Thoracic aorta (tissue), 2 donors: Measurements from ENCODE around the gene OR56B4. TPM values are rescaled to one million over a fixed set of nuclear protein-coding genes. Genes with fewer than 3 reads are reported as not detected.

Source experiments
- ATAC-seq: fragments of 150-250 bp; one replicate; pipeline ENCODE4 v1.8.0; 2017; ENCODE audit warnings: low read depth; ENCODE audit not compliant: insufficient number of reproducible peaks, low FRiP score
- DNase-seq: peaks from one replicate; pipeline ENCODE4 v3.0.0-alpha.2; 2020; ENCODE audit warnings: low spot score
- H3K27ac ChIP-seq, 2 donors: fragments of 200-600 bp; sonication (generic); 1 replicate in 1 of 2; 2 replicates in 1 of 2; pipeline ENCODE4 v1.5.1; 2016; ENCODE audit warnings: mild to moderate bottlenecking in 2 of 2, moderate library complexity in 2 of 2
- H3K27me3 ChIP-seq: fragments of 200-600 bp; sonication (generic); replicated peaks from 2 replicates; pipeline ENCODE4 v1.6.0; 2016; ENCODE audit warnings: mild to moderate bottlenecking; ENCODE audit not compliant: insufficient read depth
- H3K36me3 ChIP-seq: fragments of 200-600 bp; sonication (generic); one replicate; pipeline ENCODE4 v1.5.1; 2016
- H3K4me1 ChIP-seq, 2 donors: fragments of 200-600 bp; sonication (generic); 1 replicate in 1 of 2; 2 replicates in 1 of 2; pipeline versions ENCODE4 v1.5.1 to v1.6.0; 2016; ENCODE audit warnings: low read depth in 2 of 2, mild to moderate bottlenecking in 1 of 2; ENCODE audit not compliant: control insufficient read depth in 1 of 2
- H3K4me3 ChIP-seq: fragments of 200-600 bp; sonication (generic); 2 replicates; pipeline ENCODE4 v1.5.1; 2016; ENCODE audit warnings: mild to moderate bottlenecking
- H3K9me3 ChIP-seq: fragments of 200-600 bp; sonication (generic); 2 replicates; pipeline ENCODE4 v1.5.1; 2016
- total RNA-seq, 2 donors: library from RNA; depleted of rRNA; stranded (reverse); fragments of >200 nt; gene quantifications; one replicate each; pipeline versions ENCODE4 v1.1.0 to v1.2.3, GENCODE V29; 2016
- TF ChIP-seq, protein P1 (sequence below): fragments of 200-600 bp; sonication (generic); IDR thresholded peaks from one replicate; pipeline ENCODE4 v1.5.1; 2019; ENCODE audit warnings: antibody characterized with exemption

The OR56B4 gene
- total RNA-seq, 2 donors from 2014 or later = not detected

DNA sequence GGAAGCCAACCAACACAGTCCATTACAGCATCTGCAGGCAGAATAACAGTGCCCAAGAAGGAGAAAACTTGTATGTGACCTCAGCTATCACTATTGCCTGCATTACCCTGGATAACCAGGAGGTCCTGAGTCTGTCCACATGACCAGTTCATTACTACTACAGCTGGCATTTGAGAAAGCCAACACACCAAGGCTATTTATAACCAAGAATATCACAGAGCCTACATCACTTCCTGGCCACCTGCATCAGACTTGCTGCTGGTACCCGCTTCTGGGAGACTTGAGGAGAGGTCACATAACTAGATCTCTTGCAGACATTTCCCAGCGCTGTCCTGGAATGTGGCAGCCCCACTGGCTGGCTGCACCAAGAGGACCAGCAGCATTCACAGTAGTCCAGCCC is 11.1 kb upstream of the OR56B4 start:
- Histone ChIP-seq H3K36me3 (no peaks in the 10 kb centered on the region), H3K4me1 (no peaks in the 10 kb centered on the region), H3K4me3 (no peak overlapping the region), H3K27ac (no peak overlapping the region), H3K9me3 (no peaks in the 10 kb centered on the region), H3K27me3 (no peaks in the 10 kb centered on the region)
- ATAC-seq (no peak), DNase-seq (no peak)
- TF ChIP-seq, protein P1, sequence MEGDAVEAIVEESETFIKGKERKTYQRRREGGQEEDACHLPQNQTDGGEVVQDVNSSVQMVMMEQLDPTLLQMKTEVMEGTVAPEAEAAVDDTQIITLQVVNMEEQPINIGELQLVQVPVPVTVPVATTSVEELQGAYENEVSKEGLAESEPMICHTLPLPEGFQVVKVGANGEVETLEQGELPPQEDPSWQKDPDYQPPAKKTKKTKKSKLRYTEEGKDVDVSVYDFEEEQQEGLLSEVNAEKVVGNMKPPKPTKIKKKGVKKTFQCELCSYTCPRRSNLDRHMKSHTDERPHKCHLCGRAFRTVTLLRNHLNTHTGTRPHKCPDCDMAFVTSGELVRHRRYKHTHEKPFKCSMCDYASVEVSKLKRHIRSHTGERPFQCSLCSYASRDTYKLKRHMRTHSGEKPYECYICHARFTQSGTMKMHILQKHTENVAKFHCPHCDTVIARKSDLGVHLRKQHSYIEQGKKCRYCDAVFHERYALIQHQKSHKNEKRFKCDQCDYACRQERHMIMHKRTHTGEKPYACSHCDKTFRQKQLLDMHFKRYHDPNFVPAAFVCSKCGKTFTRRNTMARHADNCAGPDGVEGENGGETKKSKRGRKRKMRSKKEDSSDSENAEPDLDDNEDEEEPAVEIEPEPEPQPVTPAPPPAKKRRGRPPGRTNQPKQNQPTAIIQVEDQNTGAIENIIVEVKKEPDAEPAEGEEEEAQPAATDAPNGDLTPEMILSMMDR = no peak

DNA sequence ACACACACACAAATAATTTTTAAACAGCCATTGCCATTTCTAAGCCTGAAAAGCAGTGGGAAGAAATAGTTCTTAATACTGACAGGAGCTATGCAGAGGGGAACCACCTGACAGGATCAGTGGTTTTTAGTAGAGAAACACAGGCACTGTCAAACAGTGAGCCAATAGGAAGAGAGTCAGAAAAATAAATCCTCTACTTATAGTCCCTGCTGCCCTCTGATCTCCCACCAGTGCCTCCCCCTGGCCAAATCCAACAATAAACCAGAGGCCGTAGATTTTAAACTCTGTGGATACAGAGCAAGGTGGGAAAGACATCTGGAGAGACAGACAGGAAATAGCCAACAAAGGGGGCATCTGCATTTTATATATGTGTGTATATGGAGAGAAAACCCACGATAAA is 7.9 kb upstream of the OR56B4 start:
- Histone ChIP-seq H3K4me3 (no peak overlapping the region), H3K4me1 (no peaks in the 10 kb centered on the region), H3K27ac (no peak overlapping the region), H3K9me3 (no peaks in the 10 kb centered on the region), H3K27me3 (no peaks in the 10 kb centered on the region), H3K36me3 (no peaks in the 10 kb centered on the region)
- DNase-seq (no peak), ATAC-seq (no peak)
- TF ChIP-seq, protein P1 = no peak

DNA sequence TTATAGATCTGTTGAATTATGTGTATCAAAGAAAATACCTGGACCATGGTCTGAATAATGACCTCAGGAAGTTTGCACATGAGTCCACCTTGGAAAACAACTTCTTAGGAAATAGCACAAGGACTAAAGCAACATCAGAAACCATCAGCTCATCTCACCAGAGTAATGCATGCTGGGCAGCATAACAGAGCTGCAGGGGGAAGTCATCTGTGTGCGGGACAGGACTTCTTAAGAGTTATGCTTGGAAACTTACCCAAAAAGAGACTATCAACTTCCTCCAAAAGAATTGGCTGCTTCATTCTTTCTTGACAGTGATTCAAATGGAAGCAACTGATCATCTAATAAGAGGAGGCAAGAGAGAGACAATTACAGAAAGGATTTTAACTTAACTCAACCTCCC is 2.5 kb downstream of the OR56B4 start:
- DNase-seq (no peak), ATAC-seq (no peak)
- Histone ChIP-seq H3K4me1 (no peaks in the 10 kb centered on the region), H3K4me3 (no peak overlapping the region), H3K36me3 (no peaks in the 10 kb centered on the region), H3K27ac (no peak overlapping the region), H3K27me3 (no peaks in the 10 kb centered on the region), H3K9me3 (no peaks in the 10 kb centered on the region)
- TF ChIP-seq, protein P1 = no peak

DNA sequence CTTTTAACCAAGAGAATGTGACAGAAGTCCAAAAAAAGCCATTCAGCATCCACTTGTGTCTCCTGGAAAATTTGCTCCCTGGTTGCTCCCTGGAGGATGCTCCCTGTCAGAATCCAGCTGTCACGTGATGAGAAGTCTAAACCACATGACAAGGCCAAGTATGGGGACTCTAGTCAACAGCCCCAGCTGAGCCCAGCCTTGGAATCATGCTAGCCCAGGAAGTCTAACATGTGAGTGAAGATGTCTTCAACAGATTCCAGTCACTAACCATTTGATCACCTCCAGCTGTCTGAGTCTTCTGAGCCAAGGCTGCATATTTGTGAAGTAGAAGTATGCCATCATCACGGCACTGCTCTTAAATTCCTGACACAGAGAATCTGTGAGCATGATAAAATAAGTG is 4.2 kb downstream of the OR56B4 start:
- Histone ChIP-seq H3K9me3 (no peaks in the 10 kb centered on the region), H3K27me3 (no peaks in the 10 kb centered on the region), H3K4me1 (no peaks in the 10 kb centered on the region), H3K27ac (no peak overlapping the region), H3K4me3 (no peak overlapping the region), H3K36me3 (no peaks in the 10 kb centered on the region)
- TF ChIP-seq, protein P1 = no peak
- DNase-seq (no peak), ATAC-seq (no peak)

DNA sequence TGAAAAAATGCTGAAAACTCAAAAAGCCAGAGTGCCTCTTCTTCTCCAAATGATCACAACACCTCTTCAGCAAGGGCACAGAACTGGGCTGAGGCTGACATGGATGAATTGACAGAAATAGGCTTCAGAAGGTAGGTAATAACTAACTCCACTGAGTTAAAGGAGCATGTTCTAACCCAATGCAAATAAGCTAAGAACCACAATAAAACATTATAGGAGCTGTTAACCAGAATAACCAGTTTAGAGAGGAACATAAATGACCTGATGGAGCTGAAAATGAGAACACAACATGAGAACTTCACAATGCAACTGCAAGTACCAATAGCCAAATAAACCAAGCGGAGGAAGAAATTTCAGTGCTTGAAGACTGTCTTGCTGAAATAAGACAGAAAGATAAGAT is 9.2 kb downstream of the OR56B4 start:
- DNase-seq = no peak
- Histone ChIP-seq H3K27ac (no peak overlapping the region), H3K9me3 (no peaks in the 10 kb centered on the region), H3K27me3 (no peaks in the 10 kb centered on the region), H3K4me1 (no peaks in the 10 kb centered on the region), H3K36me3 (no peaks in the 10 kb centered on the region), H3K4me3 (no peak overlapping the region)
- ATAC-seq = no peak
- TF ChIP-seq, protein P1 = no peak
